GM19239 (cell line): ENCODE results near the gene STK4.

Experiments
- DNase-seq: peaks from one replicate; pipeline ENCODE4 v3.0.0; 2011; ENCODE audit warnings: low spot score; ENCODE audit not compliant: insufficient read length
- FAIRE-seq: peaks from 2 replicates; lab custom pipeline; 2011; peaks lifted over from hg19 to GRCh38; lab: Jason Lieb, UNC

The STK4 gene

DNA sequence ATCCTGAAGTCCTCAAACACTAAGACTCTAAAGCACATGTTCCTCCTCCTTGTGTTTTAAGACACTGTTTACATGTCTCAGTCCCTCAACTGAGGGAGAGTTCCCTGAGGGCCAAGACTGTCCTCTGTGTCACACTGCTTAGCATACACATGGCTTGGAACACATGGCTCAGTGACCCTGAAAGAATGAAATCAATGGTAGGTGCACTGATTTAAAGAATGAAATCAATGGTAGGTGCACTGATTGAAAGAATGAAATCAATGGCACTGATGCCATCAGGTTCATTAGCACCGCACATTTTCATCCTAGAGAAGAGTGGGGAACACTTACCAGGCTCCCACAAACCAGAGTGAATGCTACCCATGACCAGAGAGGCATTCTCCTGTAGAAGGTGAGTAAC is 15.9 kb upstream of the STK4 start:
- DNase-seq (no peak), FAIRE-seq (no peak)

- DNase-seq: no peak
- no peak for FAIRE-seq
Observed at GRCh38 chr20:44952731-44953130, 13.6 kb upstream of the STK4 start.

- no peak for FAIRE-seq
- no peak for DNase-seq
Observed at GRCh38 chr20:44954211-44954610, 12.1 kb upstream of the STK4 start.

GRCh38 chr20:44955270-44955669 is 11.0 kb upstream of the STK4 start:
- DNase-seq: no peak
- no peak for FAIRE-seq

- no peak for FAIRE-seq
- DNase-seq: no peak
Observed at GRCh38 chr20:44956410-44956809, 9.9 kb upstream of the STK4 start.

DNA sequence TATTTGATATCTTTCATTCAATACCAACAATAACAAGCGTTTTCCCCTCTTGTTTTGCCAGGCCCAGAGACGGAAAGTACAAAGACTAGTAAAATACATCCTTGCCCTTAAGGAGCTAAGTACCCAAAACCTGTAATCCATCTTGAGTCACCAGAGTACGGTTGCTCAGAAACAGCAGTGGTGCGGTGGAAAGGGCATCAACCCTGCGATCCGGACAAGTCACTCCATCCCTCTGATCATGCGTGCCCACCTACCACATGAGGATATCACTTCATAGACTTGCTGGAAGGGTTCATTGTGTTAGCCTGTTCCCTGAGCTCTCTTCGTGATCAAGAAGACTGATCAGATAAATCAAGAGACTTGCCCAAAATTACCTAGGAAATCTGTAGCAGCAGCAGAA is 8.0 kb upstream of the STK4 start:
- FAIRE-seq (no peak), DNase-seq (no peak)

- FAIRE-seq: no peak
- DNase-seq: no peak
Observed at GRCh38 chr20:44959082-44959637, 7.2 kb upstream of the STK4 start.

DNA sequence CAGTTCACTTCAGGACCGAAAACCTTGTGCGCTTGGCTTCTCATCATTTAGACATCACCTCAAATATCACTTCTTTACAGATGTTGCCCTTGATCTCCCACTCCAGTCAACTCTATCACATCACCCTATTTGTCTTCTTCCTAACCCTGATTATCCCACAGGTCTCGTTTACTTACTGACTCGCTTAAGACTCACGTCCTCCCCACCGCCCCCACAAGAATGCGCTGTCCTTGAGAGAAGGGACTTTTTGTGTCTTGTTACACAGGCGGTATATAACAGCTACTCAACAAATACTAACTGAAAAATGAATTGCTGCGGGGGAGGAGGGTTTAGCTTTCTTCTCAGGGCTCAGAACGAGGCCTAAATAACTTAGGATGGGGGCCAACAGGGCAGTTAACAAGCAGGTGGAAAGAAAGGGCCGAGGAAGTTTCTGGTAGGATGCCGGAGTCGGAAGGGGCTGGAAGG is 6.6 kb upstream of the STK4 start:
- no peak for DNase-seq
- FAIRE-seq: peak; percentile 76

- peak; percentile 71 for FAIRE-seq
- DNase-seq: peak; percentile 93
Observed at GRCh38 chr20:44960103-44960852, 6.0 kb upstream of the STK4 start, which contains the start of gene TOMM34. TOMM34 (minus strand) TSS chr20:44960397; CDS start chr20:44960333, 64 bp downstream.

- FAIRE-seq (no peak), DNase-seq (no peak)
Observed at GRCh38 chr20:44961011-44961869, 5.1 kb upstream of the STK4 start.

DNA sequence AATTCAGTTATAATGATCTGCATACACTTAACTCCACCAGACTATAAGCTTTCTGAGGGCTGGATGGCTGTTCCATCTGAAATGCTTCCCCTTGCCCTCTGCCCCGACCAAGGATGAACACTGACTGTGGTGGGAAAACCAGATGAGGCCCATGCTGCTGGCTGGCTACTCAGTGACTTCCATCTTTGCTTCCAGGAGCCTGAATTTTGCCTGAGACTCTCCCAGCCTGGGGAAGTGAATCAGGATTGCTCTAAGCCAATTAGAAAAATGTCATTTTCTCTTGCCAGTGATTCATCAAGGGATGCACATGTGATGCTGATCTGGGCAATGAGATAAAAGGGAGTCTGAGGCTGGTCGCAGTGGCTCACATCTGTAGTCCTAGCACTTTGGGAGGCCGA is 4.4 kb upstream of the STK4 start:
- DNase-seq: no peak
- no peak for FAIRE-seq

GRCh38 chr20:44962483-44962882 is 3.8 kb upstream of the STK4 start:
- FAIRE-seq (no peak), DNase-seq (no peak)

DNA sequence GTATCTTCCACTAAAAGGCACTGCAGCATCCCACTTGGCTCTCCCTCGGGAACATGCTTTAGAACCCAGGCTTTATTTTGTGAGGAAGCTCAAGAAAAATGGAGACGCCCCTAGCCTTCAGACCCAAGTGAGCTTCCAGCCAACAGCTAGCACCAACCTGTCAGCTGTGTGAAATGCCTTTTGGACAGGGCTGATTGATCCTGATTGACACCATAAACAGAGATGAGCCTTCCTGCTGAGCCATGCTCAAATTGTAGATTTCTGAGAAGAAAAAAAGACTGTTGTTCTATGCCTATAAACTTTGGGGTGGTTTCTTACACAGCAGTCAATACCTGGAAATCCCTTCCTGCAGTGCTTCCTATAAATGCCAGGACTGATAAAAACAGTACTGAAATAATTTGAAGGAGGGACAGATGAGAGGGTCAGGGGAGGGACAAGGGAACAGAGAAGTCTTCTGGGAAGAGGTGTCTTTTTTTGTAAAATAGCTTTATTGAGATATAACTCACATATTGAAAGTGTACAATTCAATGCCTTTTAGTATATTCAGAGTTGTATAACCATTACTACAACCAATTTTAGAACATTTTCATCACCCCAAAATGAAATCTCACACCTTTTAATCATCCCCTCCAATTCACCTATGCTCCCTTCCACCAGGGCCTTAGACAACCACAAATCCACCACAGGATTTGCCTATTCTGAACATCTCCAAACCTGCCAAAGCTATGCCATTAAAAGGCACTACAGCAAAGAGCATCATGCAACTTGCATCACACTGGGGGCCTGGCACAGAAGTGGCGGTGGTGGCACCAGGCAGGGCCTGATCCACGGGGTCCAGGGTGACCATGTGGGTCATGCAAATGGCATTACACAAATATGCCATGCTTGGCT is 2.7 kb upstream of the STK4 start:
- peak; percentile 79 for FAIRE-seq
- no peak for DNase-seq

DNA sequence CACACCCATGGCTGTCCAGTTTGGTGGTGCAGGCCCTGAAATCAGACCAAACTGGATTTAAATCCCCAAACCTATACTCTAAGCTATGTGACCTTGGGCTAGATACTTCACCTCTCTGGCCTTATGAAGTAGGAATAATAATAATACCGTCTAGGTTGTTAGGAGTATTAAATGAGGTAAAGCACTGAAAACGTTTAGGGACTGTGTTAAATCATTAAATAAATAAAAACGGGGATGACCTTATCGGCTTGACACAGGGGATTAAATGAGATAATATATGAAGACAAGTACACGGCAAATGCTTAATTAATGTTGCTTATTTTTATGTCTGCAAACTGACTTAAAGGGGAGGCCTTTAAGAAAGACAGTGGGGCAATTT is 672 bp upstream of the STK4 start:
- FAIRE-seq (no peak), DNase-seq (no peak)

DNA sequence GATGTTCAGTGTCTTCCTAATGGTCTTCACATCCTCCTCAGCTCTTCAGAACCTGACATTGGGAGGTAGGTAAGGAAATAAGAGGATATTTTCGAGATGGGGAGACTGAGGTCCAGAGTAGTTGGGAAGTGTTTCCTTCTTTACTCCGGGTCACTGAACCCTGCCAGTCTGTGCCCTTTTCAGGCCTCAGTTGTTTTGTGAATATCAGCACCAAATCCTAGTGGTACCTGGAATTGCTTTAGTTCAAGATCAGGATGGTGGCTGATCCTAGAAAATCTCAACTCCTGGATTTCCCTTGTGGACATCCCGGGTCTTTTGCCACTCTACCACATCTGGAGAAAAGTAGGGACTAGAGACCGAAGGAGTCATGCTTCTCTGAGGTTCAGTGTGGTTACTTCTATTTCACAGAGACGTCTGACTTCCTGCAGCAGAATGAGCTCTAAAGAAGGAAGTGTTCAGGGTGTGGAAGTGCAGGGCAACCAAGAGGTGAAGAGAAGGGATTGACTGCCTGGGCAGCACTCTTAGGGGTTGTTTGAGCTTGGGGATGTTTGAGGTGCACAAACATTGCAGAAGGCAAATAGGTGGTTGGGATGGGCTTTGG is 995 bp downstream of the STK4 start:
- no peak for DNase-seq
- peak; percentile 87 for FAIRE-seq

DNA sequence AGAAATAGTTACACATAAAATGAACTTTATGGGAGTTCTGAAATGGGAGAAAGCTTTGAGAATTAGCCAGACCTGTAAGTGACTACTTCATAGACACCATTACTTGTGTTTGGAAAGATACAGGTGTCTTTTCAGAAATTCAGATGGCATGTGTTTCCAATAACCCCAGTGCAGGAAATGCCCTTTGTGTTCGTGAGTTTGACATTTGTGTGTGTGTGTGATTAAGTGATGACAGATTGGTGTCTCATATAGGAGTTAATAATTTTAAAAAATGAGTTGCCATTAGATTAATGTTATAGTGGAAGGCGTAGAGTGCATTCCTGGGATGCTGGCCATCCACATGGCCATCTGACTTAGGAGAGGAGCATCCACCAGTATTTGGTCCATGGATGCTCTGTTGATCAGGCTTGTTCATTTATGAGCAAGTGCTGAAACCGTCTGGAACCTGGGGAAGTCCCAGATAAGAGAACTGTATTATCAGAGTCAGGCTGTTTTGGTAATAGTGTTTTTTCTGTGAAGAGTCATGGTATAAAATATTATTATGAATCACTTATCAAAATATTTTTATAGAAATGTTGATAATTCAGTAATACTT is 3.1 kb downstream of the STK4 start:
- FAIRE-seq (no peak), DNase-seq (no peak)

- no peak for DNase-seq
- no peak for FAIRE-seq
Observed at GRCh38 chr20:44970243-44970757, 4.0 kb downstream of the STK4 start.

DNA sequence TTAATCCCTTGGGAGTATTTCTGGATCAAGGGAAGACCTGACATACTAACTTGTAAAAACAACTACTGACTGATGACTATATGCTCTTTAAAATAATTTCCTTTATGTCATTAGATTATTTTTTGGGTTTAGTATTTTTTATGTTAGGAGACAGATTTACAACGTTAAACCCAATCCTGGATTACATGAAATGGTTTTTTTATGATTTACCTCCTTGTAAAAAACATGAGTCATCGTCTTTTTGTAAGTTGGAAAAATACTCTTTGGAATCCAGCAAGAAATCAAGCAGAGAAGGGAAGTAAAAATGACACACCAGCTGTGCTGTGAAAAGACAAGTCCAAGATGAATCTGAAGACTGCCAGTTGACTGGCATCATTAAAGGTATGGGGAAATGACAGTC is 6.7 kb downstream of the STK4 start:
- FAIRE-seq (no peak), DNase-seq (no peak)

DNA sequence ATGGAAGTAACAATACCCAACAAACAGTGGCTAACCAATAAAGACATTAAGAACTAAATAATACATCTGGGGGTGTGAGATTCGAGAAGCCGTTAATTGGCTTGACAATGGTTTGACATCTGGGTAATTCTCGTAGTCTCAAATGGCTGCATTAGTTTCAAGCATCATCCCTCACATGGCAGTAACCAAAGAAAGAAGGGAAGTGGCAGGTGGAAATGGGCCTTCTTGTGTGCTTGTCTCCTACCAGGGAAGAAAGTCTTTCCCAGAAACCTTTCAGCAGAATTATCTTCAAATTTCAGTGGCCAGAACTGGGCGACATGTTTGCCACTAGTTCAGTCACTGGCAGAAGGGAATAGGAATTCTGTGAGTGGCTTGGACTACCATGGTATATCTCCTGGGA is 10.4 kb downstream of the STK4 start:
- DNase-seq (no peak), FAIRE-seq (no peak)
